ENCODE data around the gene VCL. TPM values are rescaled to one million over a fixed set of nuclear protein-coding genes. Genes with fewer than 3 reads are reported as not detected.

VCL gene
- total and polyA plus RNA-seq, 9 of the 15 experiments (the other 6 are each of a cell fraction or from before 2014, with no cell fraction given) = 29.8 to 186 (median 76.4) TPM

- TF ChIP-seq, protein P1, sequence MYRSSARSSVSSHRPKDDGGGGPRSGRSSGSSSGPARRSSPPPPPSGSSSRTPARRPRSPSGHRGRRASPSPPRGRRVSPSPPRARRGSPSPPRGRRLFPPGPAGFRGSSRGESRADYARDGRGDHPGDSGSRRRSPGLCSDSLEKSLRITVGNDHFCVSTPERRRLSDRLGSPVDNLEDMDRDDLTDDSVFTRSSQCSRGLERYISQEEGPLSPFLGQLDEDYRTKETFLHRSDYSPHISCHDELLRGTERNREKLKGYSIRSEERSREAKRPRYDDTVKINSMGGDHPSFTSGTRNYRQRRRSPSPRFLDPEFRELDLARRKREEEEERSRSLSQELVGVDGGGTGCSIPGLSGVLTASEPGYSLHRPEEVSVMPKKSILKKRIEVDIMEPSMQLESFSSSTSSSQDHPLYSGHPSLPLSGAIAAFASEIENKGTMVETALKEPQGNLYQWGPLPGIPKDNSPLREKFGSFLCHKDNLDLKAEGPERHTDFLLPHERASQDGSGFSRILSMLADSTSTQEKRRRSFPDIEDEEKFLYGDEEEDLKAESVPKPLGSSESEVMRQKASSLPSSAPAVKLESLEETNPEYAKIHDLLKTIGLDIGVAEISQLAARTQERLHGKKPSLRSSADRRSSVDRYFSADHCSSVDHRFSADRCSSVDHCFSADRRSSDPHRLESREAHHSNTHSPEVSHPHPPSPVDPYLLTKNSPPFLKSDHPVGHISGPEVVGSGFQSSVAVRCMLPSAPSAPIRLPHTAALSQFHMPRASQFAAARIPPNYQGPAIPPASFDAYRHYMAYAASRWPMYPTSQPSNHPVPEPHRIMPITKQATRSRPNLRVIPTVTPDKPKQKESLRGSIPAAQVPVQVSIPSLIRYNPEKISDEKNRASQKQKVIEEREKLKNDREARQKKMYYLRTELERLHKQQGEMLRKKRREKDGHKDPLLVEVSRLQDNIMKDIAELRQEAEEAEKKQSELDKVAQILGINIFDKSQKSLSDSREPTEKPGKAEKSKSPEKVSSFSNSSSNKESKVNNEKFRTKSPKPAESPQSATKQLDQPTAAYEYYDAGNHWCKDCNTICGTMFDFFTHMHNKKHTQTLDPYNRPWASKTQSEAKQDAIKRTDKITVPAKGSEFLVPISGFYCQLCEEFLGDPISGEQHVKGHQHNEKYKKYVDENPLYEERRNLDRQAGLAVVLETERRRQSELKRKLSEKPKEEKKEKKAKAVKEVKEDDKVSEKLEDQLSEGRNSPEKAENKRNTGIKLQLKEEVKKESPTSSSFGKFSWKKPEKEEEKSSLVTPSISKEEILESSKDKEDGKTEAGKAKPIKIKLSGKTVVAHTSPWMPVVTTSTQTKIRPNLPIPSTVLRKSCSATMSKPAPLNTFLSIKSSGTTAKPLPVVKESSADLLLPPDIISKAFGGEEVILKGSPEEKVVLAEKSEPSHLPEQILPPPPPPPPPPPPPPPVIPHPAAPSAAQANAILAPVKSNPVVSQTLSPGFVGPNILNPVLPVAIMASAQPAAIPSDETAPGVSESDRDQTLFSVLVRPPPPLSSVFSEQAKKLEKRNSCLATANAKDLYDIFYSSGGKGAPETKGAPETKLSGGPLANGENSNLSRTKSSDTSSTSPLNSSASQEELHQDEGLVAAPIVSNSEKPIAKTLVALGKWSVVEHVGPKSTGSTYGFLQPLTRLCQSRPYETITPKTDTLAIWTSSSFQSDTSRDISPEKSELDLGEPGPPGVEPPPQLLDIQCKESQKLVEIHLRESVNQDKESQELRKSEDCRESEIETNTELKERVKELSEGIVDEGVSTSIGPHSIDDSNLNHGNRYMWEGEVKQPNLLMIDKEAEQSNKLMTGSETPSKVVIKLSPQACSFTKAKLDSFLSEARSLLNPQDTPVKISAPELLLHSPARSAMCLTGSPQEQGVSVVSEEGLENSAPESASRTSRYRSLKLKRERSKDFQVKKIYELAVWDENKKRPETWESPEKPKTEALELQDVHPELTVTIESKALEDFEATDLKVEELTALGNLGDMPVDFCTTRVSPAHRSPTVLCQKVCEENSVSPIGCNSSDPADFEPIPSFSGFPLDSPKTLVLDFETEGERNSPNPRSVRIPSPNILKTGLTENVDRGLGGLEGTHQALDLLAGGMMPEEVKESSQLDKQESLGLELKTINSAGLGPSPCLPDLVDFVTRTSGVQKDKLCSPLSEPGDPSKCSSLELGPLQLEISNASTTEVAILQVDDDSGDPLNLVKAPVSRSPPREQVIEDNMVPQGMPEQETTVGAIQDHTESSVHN (IDR thresholded peaks at IDR 0.05; ENCODE audit: borderline replicate concordance in 1 of 2, low read depth in 1 of 2) = no peak
- TF ChIP-seq ZC3H11A (IDR thresholded peaks at IDR 0.05; ENCODE audit: low read depth, low read length) = no peak
- no peak for TF ChIP-seq FOXK1 (CRISPR knock-in tag; IDR thresholded peaks at IDR 0.05; ENCODE audit: borderline replicate concordance)
Observed at GRCh38 chr10:74063256-74063655, 65.3 kb downstream of the VCL start (continued).

All from K562 (cell line).